ENCODE data around the gene SHROOM3. TPM values are rescaled to one million over a fixed set of nuclear protein-coding genes. Genes with fewer than 3 reads are reported as not detected.

Gene SHROOM3
- total and polyA plus RNA-seq, 2 of the 13 experiments (the other 11 are each of a cell fraction or from before 2014, with no cell fraction given) = 0.01 TPM; not detected in 1

DNA sequence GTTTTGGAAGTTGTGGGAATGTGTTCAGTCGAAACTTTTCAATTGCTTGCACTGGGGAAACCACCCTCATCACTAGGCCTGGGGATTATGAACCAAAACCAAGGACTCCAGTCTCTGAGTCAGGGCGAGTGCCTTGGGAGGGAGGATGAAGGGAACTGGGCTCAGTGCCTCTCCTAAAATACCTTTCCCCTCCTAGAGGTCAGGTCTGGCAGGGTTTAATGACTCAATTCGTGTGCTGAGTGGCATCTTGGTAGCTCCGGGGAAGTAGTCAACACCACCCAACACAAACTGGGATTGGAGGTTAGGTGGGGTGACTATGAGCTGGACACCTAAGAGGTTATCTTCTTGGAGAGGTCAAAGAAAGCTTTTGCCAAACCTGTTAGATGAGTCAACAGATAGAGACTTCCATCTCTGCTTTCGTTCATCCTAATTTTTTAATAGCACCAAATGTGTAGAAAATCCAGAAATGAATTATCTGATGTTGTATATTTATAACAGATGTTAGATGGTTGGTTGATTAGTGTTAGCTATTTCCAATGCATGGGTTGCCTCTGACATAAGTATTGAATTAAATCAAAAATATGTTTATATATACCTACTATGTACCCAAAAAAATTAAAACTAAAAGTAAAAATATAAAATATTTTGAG lies 202.8 kb downstream of the SHROOM3 start (continued):
- TF ChIP-seq, protein P1, sequence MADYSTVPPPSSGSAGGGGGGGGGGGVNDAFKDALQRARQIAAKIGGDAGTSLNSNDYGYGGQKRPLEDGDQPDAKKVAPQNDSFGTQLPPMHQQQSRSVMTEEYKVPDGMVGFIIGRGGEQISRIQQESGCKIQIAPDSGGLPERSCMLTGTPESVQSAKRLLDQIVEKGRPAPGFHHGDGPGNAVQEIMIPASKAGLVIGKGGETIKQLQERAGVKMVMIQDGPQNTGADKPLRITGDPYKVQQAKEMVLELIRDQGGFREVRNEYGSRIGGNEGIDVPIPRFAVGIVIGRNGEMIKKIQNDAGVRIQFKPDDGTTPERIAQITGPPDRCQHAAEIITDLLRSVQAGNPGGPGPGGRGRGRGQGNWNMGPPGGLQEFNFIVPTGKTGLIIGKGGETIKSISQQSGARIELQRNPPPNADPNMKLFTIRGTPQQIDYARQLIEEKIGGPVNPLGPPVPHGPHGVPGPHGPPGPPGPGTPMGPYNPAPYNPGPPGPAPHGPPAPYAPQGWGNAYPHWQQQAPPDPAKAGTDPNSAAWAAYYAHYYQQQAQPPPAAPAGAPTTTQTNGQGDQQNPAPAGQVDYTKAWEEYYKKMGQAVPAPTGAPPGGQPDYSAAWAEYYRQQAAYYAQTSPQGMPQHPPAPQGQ (CRISPR knock-in tag; IDR thresholded peaks at IDR 0.05; ENCODE audit: borderline replicate concordance) = no peak
- TF ChIP-seq ZNF891 (CRISPR knock-in tag; IDR thresholded peaks at IDR 0.05) = no peak

GRCh38 chr4:76639288-76639687 lies 204.3 kb downstream of the SHROOM3 start:
- Histone ChIP-seq H3K9ac (ENCODE audit: insufficient read depth, low read depth, low read length) (no peak overlapping the region), H3K4me2 (ENCODE audit: low read depth, low read length) (no peak overlapping the region), H4K20me1 (ENCODE audit: insufficient read depth, low read length) (no peaks in the 10 kb centered on the region), H3K36me3 (replicated peaks in 1 of 2; ENCODE audit: control insufficient read depth in 1 of 2, insufficient read depth in 2 of 2, low read length in 2 of 2) (no peaks in the 10 kb centered on the region), H3K27ac (ENCODE audit: extremely low read length, insufficient read depth, low read length) (no peak overlapping the region), H3K4me1 (ENCODE audit: insufficient read depth, low read length) (no peaks in the 10 kb centered on the region), H3K9me3 (ENCODE audit: low read length) (no peaks in the 10 kb centered on the region), H3K79me2 (ENCODE audit: insufficient read depth, low read length) (no peaks in the 10 kb centered on the region), H3K27me3 (ENCODE audit: control insufficient read depth in 1 of 2, insufficient read depth in 2 of 2, low read length in 2 of 2) (peaks cover 0 to 4% of the 10 kb centered on the region in 2 experiments; a peak in 1 of 5 replicates), H2AFZ (ENCODE audit: low read length) (no peak overlapping the region), H3K4me3 (replicated peaks in 1 of 3; ENCODE audit: insufficient read depth in 1 of 3, low read depth in 2 of 3, low read length in 3 of 3) (no peak overlapping the region)
- intact Hi-C loops (cut with micrococcal nuclease; ENCODE audit: unreplicated experiment) = no loop called here
- ATAC-seq (no peak), FAIRE-seq (no peak), DNase-seq (ENCODE audit: low spot score) (no peak)
- ChIA-PET CTCF (ENCODE audit: low intra/inter-chr PET ratio, low total read pairs) (no interaction called here), POLR2A (no interaction called here)
- no TSS peak for BruUV-seq (replicated peaks)
- WGBS (ENCODE audit: low lambda C conversion rate) = 22% methylated on average over 4 of the region's 4 CpGs
- in situ Hi-C loops (cut with HindIII; ENCODE audit: extremely low pct_ligation_motif_present, low pct_unique_long_range_greater_than_20kb) = no loop called here
- TF ChIP-seq ZNF251 (CRISPR knock-in tag; IDR thresholded peaks at IDR 0.05) (no peak), FOXM1 (CRISPR knock-in tag; IDR thresholded peaks at IDR 0.05) (no peak), ZNF296 (CRISPR knock-in tag; conservative IDR thresholded peaks at IDR 0.05) (no peak), ZNF780A (CRISPR knock-in tag; IDR thresholded peaks at IDR 0.05) (no peak), KMT2B (CRISPR knock-in tag; IDR thresholded peaks at IDR 0.05) (no peak), BCLAF1 (IDR thresholded peaks at IDR 0.05) (no peak), AFF4 (CRISPR knock-in tag; IDR thresholded peaks at IDR 0.05) (no peak), NFKBIZ (CRISPR knock-in tag; IDR thresholded peaks at IDR 0.05) (no peak)
- TF ChIP-seq, protein P2, sequence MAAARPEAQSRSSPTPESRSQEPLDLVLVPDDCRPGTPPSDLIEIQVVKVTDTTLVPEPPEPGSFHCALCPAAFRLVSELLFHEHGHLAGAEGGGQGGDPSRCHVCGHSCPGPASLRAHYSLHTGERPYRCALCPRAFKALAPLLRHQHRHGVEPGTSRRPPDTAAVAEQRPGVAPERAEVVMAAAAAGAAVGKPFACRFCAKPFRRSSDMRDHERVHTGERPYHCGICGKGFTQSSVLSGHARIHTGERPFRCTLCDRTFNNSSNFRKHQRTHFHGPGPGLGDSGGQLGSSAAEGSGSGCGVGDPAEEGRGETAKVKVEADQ (CRISPR knock-in tag; IDR thresholded peaks at IDR 0.05; ENCODE audit: borderline replicate concordance) = no peak
- TF ChIP-seq, protein P3, sequence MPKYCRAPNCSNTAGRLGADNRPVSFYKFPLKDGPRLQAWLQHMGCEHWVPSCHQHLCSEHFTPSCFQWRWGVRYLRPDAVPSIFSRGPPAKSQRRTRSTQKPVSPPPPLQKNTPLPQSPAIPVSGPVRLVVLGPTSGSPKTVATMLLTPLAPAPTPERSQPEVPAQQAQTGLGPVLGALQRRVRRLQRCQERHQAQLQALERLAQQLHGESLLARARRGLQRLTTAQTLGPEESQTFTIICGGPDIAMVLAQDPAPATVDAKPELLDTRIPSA (CRISPR knock-in tag; IDR thresholded peaks at IDR 0.05; ENCODE audit: borderline replicate concordance) = no peak

All from HepG2 (cell line).